B cell (primary cell): Measurements from ENCODE around the gene PLEKHG3. TPM values are rescaled to one million over a fixed set of nuclear protein-coding genes. Genes with fewer than 3 reads are reported as not detected.

Source experiments
- ATAC-seq: fragments of 200-7000 bp; cut with Tn5 transposase; one replicate; pipeline ENCODE4 v1.10.0; 2021; ENCODE audit warnings: low read depth, mild to moderate bottlenecking, moderate number of reproducible peaks, moderate library complexity
- CTCF ChIA-PET: fragments of 350-600 bp; sonication (Branson Sonifier 250); formaldehyde crosslinking; loops from one replicate; lab custom pipeline; 2021; ENCODE audit warnings: antibody characterized with exemption, inconsistent platforms; lab: Charles Lee
- POLR2A ChIA-PET: fragments of 350-600 bp; sonication (Branson Sonifier 250); formaldehyde crosslinking; loops from one replicate; lab custom pipeline; 2021; ENCODE audit warnings: antibody characterized with exemption; lab: Charles Lee
- DNase-seq: peaks from one replicate; pipeline ENCODE4 v3.0.0; 2013
- H2AFZ ChIP-seq: 2 replicates; pipeline ENCODE4 v1.6.1; 2012; ENCODE audit warnings: mild to moderate bottlenecking, low read depth, low read length; ENCODE audit not compliant: insufficient read depth, poor library complexity, severe bottlenecking
- H3K27ac ChIP-seq, 2 donors: 1 replicate in 1 of 2; 2 replicates in 1 of 2; pipeline ENCODE4 v1.5.1; 2012 to 2013; ENCODE audit warnings: low read length in 2 of 2, mild to moderate bottlenecking in 2 of 2, moderate library complexity in 1 of 2
- H3K27me3 ChIP-seq, 4 experiments: fragments of 200-600 bp in 1 of 4; sonication (generic) in 1 of 4; replicated peaks in 1 of 4; 1 replicate in 2 of 4; 2 replicates in 2 of 4; pipeline versions ENCODE4 v1.6.1 to v1.7.0; 2013 to 2016; ENCODE audit warnings: low read length in 3 of 4, mild to moderate bottlenecking in 2 of 4, mixed read lengths in 1 of 4, moderate library complexity in 1 of 4; ENCODE audit not compliant: insufficient read depth in 4 of 4, control insufficient read depth in 3 of 4; ENCODE audit errors: control extremely low read depth in 1 of 4
- H3K36me3 ChIP-seq, 2 experiments: replicated peaks in 1 of 2; 1 replicate in 1 of 2; 2 replicates in 1 of 2; pipeline versions ENCODE4 v1.6.1 to v1.7.1; 2013; ENCODE audit warnings: low read length in 1 of 2; ENCODE audit not compliant: insufficient read depth in 2 of 2, control insufficient read depth in 1 of 2; ENCODE audit errors: control extremely low read depth in 1 of 2, extremely low read depth in 1 of 2
- H3K4me1 ChIP-seq, 2 donors: fragments of 200-600 bp in 1 of 2; sonication (generic) in 1 of 2; 1 replicate in 1 of 2; 2 replicates in 1 of 2; pipeline versions ENCODE4 v1.5.1 to v1.6.1; 2013 to 2017; ENCODE audit warnings: low read length in 2 of 2; ENCODE audit not compliant: control insufficient read depth in 2 of 2, insufficient read depth in 2 of 2
- H3K4me2 ChIP-seq: replicated peaks from 2 replicates; pipeline ENCODE3; 2012; ENCODE audit warnings: mild to moderate bottlenecking, low read depth, low read length; ENCODE audit not compliant: poor library complexity, severe bottlenecking
- H3K4me3 ChIP-seq, 5 experiments: fragments of 200-600 bp in 1 of 5; sonication (generic) in 1 of 5; 1 replicate in 3 of 5; 2 replicates in 2 of 5; pipeline versions ENCODE4 v1.5.1 to v1.7.0; 2011 to 2016; ENCODE audit warnings: low read length in 4 of 5, mild to moderate bottlenecking in 4 of 5, low read depth in 2 of 5, control low read depth in 1 of 5, moderate library complexity in 1 of 5; ENCODE audit not compliant: insufficient read depth in 1 of 5; ENCODE audit errors: control extremely low read depth in 1 of 5, extremely low read depth in 1 of 5
- H3K79me2 ChIP-seq: fragments of 200-600 bp; sonication (generic); one replicate; pipeline ENCODE4 v1.6.0; 2016; ENCODE audit warnings: low read length; ENCODE audit not compliant: control insufficient read depth, insufficient read depth
- H3K9ac ChIP-seq: fragments of 200-600 bp; sonication (generic); 2 replicates; pipeline ENCODE4 v1.6.1; 2017; ENCODE audit warnings: mild to moderate bottlenecking, low read length, moderate library complexity
- H3K9me3 ChIP-seq, 3 donors: one replicate each; pipeline versions ENCODE4 v1.6.1 to v1.7.1; 2013; ENCODE audit warnings: low read length in 2 of 3; ENCODE audit not compliant: control insufficient read depth in 2 of 3, insufficient read depth in 1 of 3; ENCODE audit errors: control extremely low read depth in 1 of 3
- H4K20me1 ChIP-seq: 2 replicates; pipeline ENCODE4 v1.6.0; 2012; ENCODE audit warnings: mild to moderate bottlenecking, low read length; ENCODE audit not compliant: insufficient read depth, control insufficient read depth, poor library complexity, severe bottlenecking
- H3K27ac Mint-ChIP-seq: one replicate; pipeline ENCODE4 v1.8.0; 2021; ENCODE audit warnings: mixed read lengths
- H3K27me3 Mint-ChIP-seq: one replicate; pipeline ENCODE4 v1.8.0; 2021; ENCODE audit warnings: mixed read lengths
- H3K4me1 Mint-ChIP-seq: one replicate; pipeline ENCODE4 v1.8.0; 2021; ENCODE audit warnings: mixed read lengths
- H3K4me3 Mint-ChIP-seq: one replicate; pipeline ENCODE4 v1.8.0; 2021; ENCODE audit warnings: mixed read lengths
- H3K9me3 Mint-ChIP-seq: one replicate; pipeline ENCODE4 v1.8.0; 2022; ENCODE audit warnings: mixed read lengths; ENCODE audit not compliant: insufficient read depth
- CTCF ChIP-seq: fragments of 200-600 bp; IDR thresholded peaks from one replicate; pipeline ENCODE4 v1.8.0; 2022; ENCODE audit warnings: antibody characterized with exemption, mild to moderate bottlenecking
- EZH2 ChIP-seq: IDR thresholded peaks from 2 replicates; pipeline ENCODE4 v1.6.1; 2012; ENCODE audit warnings: borderline replicate concordance, low read depth, mild to moderate bottlenecking, moderate library complexity, low read length; ENCODE audit not compliant: insufficient read depth, poor library complexity, severe bottlenecking
- WGBS: methylation state at CpG from one replicate; pipeline ENCODE4 v1.1.5; 2013; ENCODE audit warnings: missing lambda C conversion rate; ENCODE audit not compliant: insufficient coverage; 5-methylcytosine and 5-hydroxymethylcytosine counted together
- intact Hi-C: fragments of 100-400 bp; cut with micrococcal nuclease; formaldehyde crosslinking; loops from one replicate; pipeline ENCODE4 v1.10.0; 2022
- polyA plus RNA-seq: library from polyadenylated mRNA; depleted of rRNA; stranded (reverse); fragments of >200 nt; gene quantifications from 2 replicates; pipeline ENCODE4 v1.2.3, GENCODE V29; 2012
- total RNA-seq, 2 donors: library from RNA; stranded (reverse); fragments of 120-200 nt in 1 of 2; gene quantifications; 1 replicate in 1 of 2; 2 replicates in 1 of 2; pipeline versions ENCODE4 v1.2.3 to v1.2.4, GENCODE V29; 2013 to 2022

The PLEKHG3 gene
- total and polyA plus RNA-seq, 2 donors (not counting 1 experiment from before 2014, with no cell fraction given), result 0.12 to 0.25 TPM

DNA sequence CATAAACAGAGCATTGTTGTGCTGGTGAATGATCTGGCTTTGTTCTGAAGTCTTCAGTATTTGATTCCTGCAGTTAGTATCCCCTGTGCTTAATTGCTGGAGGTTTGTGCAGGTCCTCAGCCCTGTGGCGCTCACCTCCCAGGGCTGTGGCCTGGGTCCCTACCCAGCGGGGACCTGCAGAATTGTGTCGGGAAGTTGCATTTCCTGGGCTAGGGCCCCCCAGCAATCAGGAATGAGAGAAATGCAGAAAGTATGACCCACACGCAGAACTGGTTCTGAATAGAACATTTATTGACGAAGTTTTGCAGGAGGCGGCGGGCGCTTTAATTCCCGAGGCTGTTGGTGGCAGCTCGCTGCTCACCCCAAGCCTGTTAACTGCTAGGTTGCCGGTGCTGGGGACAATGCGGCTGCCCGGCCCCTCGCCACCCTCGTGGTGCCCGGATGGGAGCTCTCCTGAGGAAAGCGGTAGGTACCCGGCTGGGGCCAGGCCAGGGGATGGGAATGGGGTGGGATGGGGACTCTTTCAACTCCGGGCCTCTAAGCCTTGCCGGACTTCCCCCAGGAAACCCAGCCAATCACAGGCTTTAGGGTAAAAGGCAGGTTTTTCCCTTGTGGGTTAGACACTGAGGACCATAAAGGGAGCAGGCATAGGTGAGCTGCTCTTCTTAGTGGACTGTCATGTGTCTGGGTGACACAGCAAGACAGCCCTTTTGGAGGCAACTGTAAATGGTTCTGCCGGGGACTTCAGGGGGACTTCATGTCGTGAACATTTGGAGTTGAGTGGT lies 11.6 kb downstream of the PLEKHG3 start:
- WGBS, result 97% methylated on average over 20 of the region's 22 CpGs

More for the DNA sequence above, 11.6 kb downstream of the PLEKHG3 start:
- Mint-ChIP-seq H3K27me3 (peaks cover 45% of the 10 kb centered on the region), H3K9me3 (peaks cover 8% of the 10 kb centered on the region), H3K27ac (no peak overlapping the region), H3K4me1 (no peaks in the 10 kb centered on the region), H3K4me3 (no peak overlapping the region)
- H3K4me2 ChIP-seq, result no peak overlapping the region
- H4K20me1 ChIP-seq, result no peaks in the 10 kb centered on the region
- H3K9ac ChIP-seq, result no peak overlapping the region
- H3K4me1 ChIP-seq, result no peaks in the 10 kb centered on the region
- H3K79me2 ChIP-seq, result no peaks in the 10 kb centered on the region
- TF ChIP-seq EZH2 (no peak), CTCF (no peak)
- ChIA-PET CTCF (interaction anchor here (0.7 kb wide), 1 partner anchor 818 kb away, joined by 3 read pairs; no protein-coding TSS in a partner anchor), POLR2A (no interaction called here)
- H3K27me3 ChIP-seq, result peaks cover 0 to 18% (median 5%) of the 10 kb centered on the region in 4 experiments
- H3K9me3 ChIP-seq, result peaks cover 4 to 20% (median 18%) of the 10 kb centered on the region in 3 donors
- intact Hi-C loops, result no loop called here
- H3K36me3 ChIP-seq, result no peaks in the 10 kb centered on the region
- no peak overlapping the region for H3K27ac ChIP-seq
- H3K4me3 ChIP-seq, result no peak overlapping the region
- H2AFZ ChIP-seq, result no peak overlapping the region
- DNase-seq, result no peak
- ATAC-seq, result no peak
